ENCODE data around the gene STX10. TPM values are rescaled to one million over a fixed set of nuclear protein-coding genes. Genes with fewer than 3 reads are reported as not detected.
A peak's percentile ranks its signal among the peaks of the same experiment; 100 is the strongest.
"Not testable (repeated sequence)": the region's sequence is repeated elsewhere in the genome, so short reads cannot be mapped to it uniquely, and the experiment has no call there.

The STX10 gene, protein sequence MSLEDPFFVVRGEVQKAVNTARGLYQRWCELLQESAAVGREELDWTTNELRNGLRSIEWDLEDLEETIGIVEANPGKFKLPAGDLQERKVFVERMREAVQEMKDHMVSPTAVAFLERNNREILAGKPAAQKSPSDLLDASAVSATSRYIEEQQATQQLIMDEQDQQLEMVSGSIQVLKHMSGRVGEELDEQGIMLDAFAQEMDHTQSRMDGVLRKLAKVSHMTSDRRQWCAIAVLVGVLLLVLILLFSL
- total RNA-seq = 73.8 and 78.1 TPM in 2 replicates

DNA sequence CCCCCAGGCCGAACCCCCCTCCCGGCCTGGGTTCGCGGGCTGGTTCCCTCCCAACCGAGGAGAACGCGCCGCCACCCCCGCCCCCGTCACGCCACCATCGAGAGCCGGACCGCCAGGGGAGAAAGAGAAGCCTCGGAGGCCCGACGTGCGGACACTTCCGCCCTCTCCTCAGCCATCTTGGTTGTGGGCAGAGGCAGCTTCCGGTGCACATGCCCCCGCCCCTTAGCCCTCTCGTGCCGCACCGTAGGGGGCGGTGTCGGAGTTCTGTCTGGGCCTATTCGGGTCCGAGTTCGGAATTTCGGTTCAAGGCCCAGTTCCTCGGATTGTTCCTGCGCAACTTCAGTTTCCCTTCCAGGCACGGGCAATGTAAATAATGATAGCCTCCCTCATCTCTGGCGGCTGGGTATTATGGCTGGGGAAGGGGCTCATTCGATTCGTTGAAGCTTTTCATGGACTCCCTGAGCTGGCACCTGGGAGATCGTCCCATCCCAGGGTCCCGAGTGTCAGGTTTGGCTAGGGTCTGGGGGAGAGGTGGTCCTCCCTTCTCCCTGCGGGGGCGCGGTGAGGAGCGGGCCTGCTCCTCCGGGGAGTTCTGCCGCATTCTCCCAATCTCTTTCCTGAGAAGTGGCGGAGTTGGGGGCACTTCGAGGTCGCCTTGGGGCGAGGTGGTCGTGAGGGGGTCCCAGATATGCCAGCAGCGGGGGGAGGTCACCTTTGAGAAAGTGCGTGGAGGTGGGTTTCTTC is at the start of gene STX10, which contains the start of gene IER2:
TSS of gene STX10 (minus strand) at position 189 of the 744 bp plus-strand sequence. CDS start 202 bp downstream, outside the sequence.
TSS of gene IER2 (plus strand) at position 225 of the 744 bp plus-strand sequence. CDS start 2,776 bp downstream, outside the sequence.
- H3K4me1 Mint-ChIP-seq (ENCODE audit: low read depth) = peaks cover 29% of the 10 kb centered on the region
- H3K36me3 Mint-ChIP-seq (ENCODE audit: low read depth) = peaks cover 24% of the 10 kb centered on the region
- peak within 1 kb of the TSS; percentile 95 for H3K4me3 Mint-ChIP-seq
- peaks cover 2% of the 10 kb centered on the region for H3K27me3 Mint-ChIP-seq (ENCODE audit: insufficient read depth)
- intact Hi-C loops (cut with micrococcal nuclease) = loop anchor here (1.0 to 10.0 kb wide), 6 partner anchors 18 to 1374 kb away; partner anchors contain the start of genes RAD23A, RFX1 and TECR
- H3K27ac Mint-ChIP-seq = peak within 1 kb of the TSS; percentile 94
- no peaks in the 10 kb centered on the region for H3K9me3 Mint-ChIP-seq
- peak; percentile 92 for DNase-seq (ENCODE audit: low spot score)

DNA sequence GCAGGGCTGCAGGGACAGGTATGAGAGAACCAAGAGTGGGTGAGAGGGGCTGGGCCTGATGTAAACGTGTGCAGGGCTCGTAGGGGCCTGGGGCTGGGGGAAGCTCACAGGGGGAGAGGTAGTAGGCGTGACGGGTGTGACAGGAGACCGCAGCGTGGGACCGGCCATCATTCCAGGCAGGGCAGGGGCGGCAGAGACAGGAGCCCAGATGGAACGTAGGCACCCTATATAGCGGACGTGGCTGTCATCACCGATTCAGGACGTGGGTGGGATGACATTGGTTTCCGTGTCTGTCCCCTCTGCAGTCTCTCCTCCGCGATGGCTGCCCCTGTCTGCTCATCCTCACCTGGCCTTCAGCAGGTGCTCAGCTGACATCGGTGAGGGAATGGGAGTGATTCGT is 48.5 kb upstream of the STX10 start:
- H3K4me1 Mint-ChIP-seq (ENCODE audit: low read depth) = peaks cover 7% of the 10 kb centered on the region
- H3K9me3 Mint-ChIP-seq = no peaks in the 10 kb centered on the region
- intact Hi-C loops (cut with micrococcal nuclease) = no loop called here
- no peak overlapping the region for H3K27ac Mint-ChIP-seq
- H3K36me3 Mint-ChIP-seq (ENCODE audit: low read depth) = no peaks in the 10 kb centered on the region
- no peak overlapping the region for H3K4me3 Mint-ChIP-seq
- no peak for DNase-seq (ENCODE audit: low spot score)
- no peaks in the 10 kb centered on the region for H3K27me3 Mint-ChIP-seq (ENCODE audit: insufficient read depth)

DNA sequence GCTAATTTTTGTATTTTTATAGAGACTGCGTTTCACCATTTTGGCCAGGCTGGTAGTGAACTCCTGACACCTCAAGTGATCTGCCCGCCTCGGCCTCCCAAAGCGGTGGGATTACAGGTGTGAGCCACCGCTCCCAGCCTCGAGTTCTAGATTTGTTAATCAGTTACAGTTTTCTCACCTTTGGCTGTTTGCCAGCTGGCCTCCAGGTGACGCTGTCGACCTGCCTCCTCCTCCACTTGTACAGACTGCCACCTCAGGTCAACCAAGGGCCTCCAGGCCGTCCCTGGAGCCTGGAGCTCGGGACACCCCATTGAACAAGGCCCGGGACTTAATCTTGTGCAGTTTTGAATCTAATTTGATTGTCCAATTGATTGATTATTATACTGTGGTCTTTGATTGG is 45.5 kb upstream of the STX10 start:
- Mint-ChIP-seq H3K36me3 (ENCODE audit: low read depth) (no peaks in the 10 kb centered on the region), H3K27me3 (ENCODE audit: insufficient read depth) (no peaks in the 10 kb centered on the region), H3K4me1 (ENCODE audit: low read depth) (peaks cover 15% of the 10 kb centered on the region), H3K4me3 (no peak overlapping the region), H3K9me3 (no peaks in the 10 kb centered on the region), H3K27ac (no peak overlapping the region)
- peak; percentile 32 for DNase-seq (ENCODE audit: low spot score)
- intact Hi-C loops (cut with micrococcal nuclease) = loop anchor here (2.0 kb wide), 2 partner anchors 13 to 33 kb away; no protein-coding TSS in a partner anchor

DNA sequence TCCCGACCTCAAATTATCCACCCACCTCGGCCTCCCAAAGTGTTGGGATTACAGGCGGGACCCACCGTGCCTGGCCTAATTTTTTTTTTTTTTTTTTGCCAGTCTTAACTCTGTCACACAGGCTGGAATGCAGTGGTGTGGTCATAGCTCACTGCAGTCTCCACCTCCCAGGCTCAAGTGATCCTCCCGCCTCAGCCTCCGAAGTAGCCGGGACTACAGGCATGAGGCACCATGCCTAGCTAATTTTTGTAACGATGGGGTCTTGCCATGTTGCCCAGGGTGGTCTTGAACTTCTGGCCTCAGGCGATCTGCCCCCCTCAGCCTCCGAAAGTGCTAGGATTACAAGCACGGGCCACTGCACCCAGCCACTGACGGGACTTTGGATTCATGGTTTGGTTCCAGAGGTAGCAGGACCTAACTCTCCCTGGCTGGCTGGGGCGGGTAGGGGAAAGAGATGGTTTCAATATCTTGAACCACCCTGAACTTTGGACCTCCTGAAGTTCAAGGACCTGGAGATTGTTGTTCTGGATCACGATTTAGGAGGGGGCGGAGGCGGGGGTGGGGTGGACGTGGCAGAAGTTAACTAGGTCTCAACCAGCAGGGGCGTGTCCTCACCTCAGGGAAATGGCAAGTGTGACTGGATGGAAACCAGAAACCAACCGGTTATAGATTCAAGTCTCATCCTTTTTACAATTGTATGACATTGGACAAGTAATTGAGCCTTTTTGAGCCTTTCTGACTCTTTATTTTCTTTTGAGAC is 40.8 kb upstream of the STX10 start:
- Mint-ChIP-seq H3K4me1 (ENCODE audit: low read depth) (peaks cover 31% of the 10 kb centered on the region), H3K27me3 (ENCODE audit: insufficient read depth) (no peaks in the 10 kb centered on the region), H3K36me3 (ENCODE audit: low read depth) (no peaks in the 10 kb centered on the region), H3K27ac (peak overlapping the region; percentile 65), H3K9me3 (no peaks in the 10 kb centered on the region), H3K4me3 (peak overlapping the region; percentile 5)
- no peak for DNase-seq (ENCODE audit: low spot score)
- intact Hi-C loops (cut with micrococcal nuclease) = loop anchor here (2.0 kb wide), 1 partner anchor 18 kb away; no protein-coding TSS in a partner anchor

DNA sequence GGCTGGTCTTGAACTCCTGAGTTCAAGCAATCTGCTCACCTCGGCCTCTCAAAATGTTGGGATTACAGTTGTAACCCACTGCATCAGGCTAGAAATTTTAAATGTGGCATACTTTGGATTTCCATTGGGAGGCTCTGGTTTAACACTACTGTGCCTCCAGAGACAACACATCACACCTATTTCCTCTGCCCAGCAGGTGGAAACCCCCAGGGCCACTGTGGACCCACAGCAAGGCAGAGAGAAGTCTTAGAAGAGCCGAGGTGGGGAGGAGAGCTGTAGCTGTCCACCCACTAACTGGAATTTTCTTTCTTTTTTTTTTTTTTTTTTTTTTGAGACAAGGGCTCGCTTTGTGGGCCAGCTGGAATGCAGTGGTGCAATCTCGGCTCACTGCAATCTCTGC is 39.4 kb upstream of the STX10 start:
- Mint-ChIP-seq H3K36me3 (ENCODE audit: low read depth) (no peaks in the 10 kb centered on the region), H3K27me3 (ENCODE audit: insufficient read depth) (no peaks in the 10 kb centered on the region), H3K4me3 (no peak overlapping the region), H3K27ac (no peak overlapping the region), H3K9me3 (no peaks in the 10 kb centered on the region), H3K4me1 (ENCODE audit: low read depth) (peaks cover 25% of the 10 kb centered on the region)
- intact Hi-C loops (cut with micrococcal nuclease) = no loop called here
- no peak for DNase-seq (ENCODE audit: low spot score)

DNA sequence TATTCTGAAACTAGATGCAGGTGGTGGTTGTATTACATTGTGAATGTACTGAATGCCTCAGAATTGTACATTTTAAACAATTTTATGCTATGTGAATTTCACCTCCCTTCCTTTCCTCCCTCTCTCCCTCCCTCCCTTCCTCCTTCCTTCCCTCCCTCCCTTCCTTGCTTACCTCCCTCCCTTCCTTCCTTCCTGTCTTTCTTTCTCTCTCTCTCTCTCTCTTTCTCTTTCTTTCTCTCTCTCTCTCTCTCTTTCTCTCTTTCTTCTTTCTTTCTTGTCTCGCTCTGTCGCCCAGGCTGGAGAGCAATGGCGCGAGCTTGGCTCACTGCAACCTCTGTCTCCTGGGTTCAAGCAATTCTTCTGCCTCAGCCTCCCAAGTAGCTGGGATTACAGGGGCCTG is 37.2 kb upstream of the STX10 start:
- DNase-seq (ENCODE audit: low spot score) = no peak
- H3K4me1 Mint-ChIP-seq (ENCODE audit: low read depth) = peaks cover 25% of the 10 kb centered on the region
- no peaks in the 10 kb centered on the region for H3K9me3 Mint-ChIP-seq
- H3K27me3 Mint-ChIP-seq (ENCODE audit: insufficient read depth) = no peaks in the 10 kb centered on the region
- H3K36me3 Mint-ChIP-seq (ENCODE audit: low read depth) = no peaks in the 10 kb centered on the region
- no peak overlapping the region for H3K4me3 Mint-ChIP-seq
- H3K27ac Mint-ChIP-seq = peak overlapping the region; percentile 9
- intact Hi-C loops (cut with micrococcal nuclease) = no loop called here

DNA sequence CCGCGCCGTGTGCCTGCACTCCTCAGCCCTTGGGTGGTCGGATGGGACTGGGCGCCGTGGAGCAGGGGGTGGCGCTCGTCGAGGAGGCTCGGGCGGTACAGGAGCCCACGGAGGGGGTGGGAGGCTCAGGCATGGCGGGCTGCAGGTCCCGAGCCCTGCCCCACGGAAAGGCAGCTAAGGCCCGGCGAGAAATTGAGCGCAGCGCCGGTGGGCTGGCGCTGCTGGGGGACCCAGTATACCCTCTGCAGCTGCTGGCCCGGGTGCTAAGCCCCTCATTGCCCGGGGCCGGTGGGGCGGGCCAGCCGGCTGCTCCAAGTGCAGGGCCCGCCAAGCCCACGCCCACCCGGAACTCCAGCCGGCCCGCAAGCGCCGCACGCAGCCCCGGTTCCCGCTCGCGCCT is 36.5 kb upstream of the STX10 start:
- DNase-seq (ENCODE audit: low spot score); H3K36me3 Mint-ChIP-seq (ENCODE audit: low read depth); H3K9me3 Mint-ChIP-seq; H3K27me3 Mint-ChIP-seq (ENCODE audit: insufficient read depth); H3K4me3 Mint-ChIP-seq; intact Hi-C loops (cut with micrococcal nuclease); H3K27ac Mint-ChIP-seq: not testable (repeated sequence)
- peaks cover 31% of the 10 kb centered on the region for H3K4me1 Mint-ChIP-seq (ENCODE audit: low read depth)

DNA sequence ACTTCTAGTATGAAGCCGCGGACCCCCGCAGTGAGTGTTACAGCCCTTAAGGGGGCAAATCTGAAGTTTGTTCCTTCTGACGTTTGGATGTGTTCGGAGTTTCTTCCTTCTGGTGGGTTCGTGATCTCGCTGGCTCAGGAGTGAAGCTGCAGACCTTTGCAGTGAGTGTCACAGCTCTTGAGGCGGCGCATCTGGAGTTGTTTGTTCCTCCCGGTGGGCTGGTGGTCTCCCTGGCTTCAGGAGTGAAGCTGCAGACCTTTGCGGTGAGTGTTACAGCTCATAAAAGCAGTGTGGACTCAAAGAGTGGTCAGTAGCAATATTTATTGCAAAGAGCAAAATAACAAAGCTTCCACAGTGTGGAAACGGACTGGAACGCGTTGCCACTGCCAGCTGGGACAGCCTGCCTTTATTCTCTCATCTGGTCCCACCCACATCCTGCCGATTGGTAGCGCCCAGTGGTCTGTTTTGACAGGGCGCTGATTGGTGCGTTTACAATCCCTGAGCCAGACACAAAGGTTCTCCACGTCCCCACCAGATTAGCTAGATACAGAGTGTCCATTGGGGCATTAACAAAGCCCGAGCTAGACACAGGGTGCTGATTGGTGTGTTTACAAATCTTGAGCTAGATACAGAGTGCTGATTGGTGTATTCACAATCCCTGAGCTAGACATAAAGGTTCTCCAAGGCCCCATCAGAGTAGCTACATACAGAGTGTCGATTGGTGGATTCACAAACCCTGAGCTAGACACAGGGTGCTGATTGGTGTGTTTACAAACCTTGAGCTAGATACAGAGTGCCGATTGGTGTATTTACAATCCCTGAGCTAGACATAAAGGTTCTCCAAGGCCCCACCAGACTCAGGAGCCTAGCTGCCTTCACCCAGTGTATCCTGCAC is 35.8 kb upstream of the STX10 start:
- H3K36me3 Mint-ChIP-seq (ENCODE audit: low read depth); intact Hi-C loops (cut with micrococcal nuclease); H3K4me3 Mint-ChIP-seq; DNase-seq (ENCODE audit: low spot score); H3K9me3 Mint-ChIP-seq; H3K27me3 Mint-ChIP-seq (ENCODE audit: insufficient read depth): not testable (repeated sequence)
- Mint-ChIP-seq H3K27ac (peak overlapping the region; percentile 34), H3K4me1 (ENCODE audit: low read depth) (peaks cover 27% of the 10 kb centered on the region)

DNA sequence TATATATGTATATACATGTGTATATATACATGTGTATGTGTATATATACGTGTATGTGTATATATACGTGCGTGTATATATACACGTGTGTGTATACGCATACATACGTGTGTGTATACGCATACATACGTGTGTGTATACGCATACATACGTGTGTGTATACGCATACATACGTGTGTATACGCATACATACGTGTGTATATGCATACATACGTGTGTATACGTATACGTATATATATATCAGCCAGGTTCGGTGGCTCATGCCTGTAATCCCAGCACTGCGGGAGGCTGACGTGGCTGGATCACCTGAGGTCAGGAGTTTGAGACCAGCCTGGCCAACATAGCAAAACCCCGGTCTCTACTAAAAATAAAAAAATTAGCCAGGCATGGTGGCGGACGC is 34.8 kb upstream of the STX10 start:
- DNase-seq (ENCODE audit: low spot score); H3K27me3 Mint-ChIP-seq (ENCODE audit: insufficient read depth); H3K27ac Mint-ChIP-seq; H3K4me3 Mint-ChIP-seq; H3K9me3 Mint-ChIP-seq; intact Hi-C loops (cut with micrococcal nuclease); H3K36me3 Mint-ChIP-seq (ENCODE audit: low read depth): not testable (repeated sequence)
- peaks cover 35% of the 10 kb centered on the region for H3K4me1 Mint-ChIP-seq (ENCODE audit: low read depth)

DNA sequence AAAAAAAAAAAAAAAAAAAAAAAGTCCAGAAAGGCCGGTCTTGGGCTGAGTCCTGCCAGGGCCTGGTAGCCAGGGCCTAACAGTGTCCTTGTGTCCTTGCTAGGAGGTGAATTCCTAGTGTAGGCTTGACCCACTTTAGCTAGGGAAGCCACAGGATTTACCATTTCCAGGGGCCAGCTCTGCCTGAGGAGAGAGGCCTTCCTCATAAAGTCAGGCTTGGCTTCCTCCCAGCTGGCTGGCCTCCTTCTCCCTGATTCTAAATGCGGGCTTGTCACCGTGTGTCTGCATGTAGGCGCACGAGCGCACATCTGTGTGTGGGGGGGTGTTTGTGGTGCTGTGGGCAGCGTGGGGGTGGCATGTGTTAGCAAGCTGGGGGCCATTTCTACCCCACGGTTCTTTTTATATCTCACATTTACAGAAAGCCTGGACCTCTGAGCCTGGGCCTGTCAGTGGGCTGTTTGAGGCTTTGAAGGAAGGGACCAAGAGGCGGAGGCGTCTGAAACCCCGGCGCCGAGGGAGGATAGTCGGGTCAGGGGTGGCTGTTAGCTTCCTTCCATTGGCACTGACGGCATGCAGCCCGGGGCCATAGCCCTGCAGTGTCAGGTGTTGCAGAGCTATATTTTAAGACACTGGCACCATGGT is 31.7 kb upstream of the STX10 start:
- no peak for DNase-seq (ENCODE audit: low spot score)
- no peaks in the 10 kb centered on the region for H3K9me3 Mint-ChIP-seq
- no peaks in the 10 kb centered on the region for H3K27me3 Mint-ChIP-seq (ENCODE audit: insufficient read depth)
- H3K4me1 Mint-ChIP-seq (ENCODE audit: low read depth) = peaks cover 18% of the 10 kb centered on the region
- peak overlapping the region; percentile 51 for H3K4me3 Mint-ChIP-seq
- no peaks in the 10 kb centered on the region for H3K36me3 Mint-ChIP-seq (ENCODE audit: low read depth)
- intact Hi-C loops (cut with micrococcal nuclease) = loop anchor here (2.0 kb wide), 1 partner anchor 15 kb away; no protein-coding TSS in a partner anchor
- peak overlapping the region; percentile 71 for H3K27ac Mint-ChIP-seq

DNA sequence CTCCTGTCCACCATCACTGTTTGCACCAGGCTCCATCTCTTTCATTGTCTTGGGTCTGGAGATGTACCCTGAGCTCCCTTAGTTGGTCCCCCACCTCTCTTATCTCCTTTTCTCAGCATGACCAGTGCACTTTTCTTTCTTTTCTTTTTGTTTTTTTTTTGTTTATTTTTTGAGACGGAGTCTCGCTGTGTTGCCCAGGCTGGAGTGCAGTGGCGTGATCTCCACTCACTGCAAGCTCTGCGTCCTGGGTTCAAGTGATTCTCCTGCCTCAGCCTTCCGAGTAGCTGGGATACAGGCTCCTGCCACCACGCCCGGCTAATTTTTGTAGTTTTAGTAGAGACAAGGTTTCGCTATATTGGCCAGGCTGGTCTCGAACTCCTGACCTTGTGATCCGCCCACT is 28.1 kb upstream of the STX10 start:
- H3K4me1 Mint-ChIP-seq (ENCODE audit: low read depth) = peaks cover 20% of the 10 kb centered on the region
- H3K4me3 Mint-ChIP-seq; intact Hi-C loops (cut with micrococcal nuclease); DNase-seq (ENCODE audit: low spot score); H3K27ac Mint-ChIP-seq; H3K9me3 Mint-ChIP-seq; H3K27me3 Mint-ChIP-seq (ENCODE audit: insufficient read depth); H3K36me3 Mint-ChIP-seq (ENCODE audit: low read depth): not testable (repeated sequence)

DNA sequence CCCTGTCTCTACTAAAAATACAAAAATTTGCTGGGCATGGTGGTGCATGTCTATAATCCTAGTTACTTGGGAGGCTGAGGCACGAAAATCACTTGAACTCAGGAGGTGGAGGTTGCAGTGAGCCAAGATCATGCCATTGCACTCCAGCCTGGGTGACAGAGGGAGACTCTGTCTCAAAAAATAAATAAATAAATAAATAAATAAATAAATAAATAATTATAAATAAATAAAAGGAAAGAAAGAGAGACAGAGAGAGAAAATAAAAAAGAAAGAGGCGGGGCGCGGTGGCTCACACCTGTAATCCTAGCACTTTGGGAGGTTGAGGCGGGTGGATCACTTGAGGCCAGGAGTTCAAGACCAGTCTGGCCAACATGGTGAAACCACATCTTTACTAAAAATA is 27.4 kb upstream of the STX10 start:
- intact Hi-C loops (cut with micrococcal nuclease); DNase-seq (ENCODE audit: low spot score); H3K36me3 Mint-ChIP-seq (ENCODE audit: low read depth); H3K9me3 Mint-ChIP-seq; H3K27me3 Mint-ChIP-seq (ENCODE audit: insufficient read depth); H3K27ac Mint-ChIP-seq; H3K4me3 Mint-ChIP-seq: not testable (repeated sequence)
- H3K4me1 Mint-ChIP-seq (ENCODE audit: low read depth) = peaks cover 28% of the 10 kb centered on the region
